ENCODE data around the gene ZNF117. TPM values are rescaled to one million over a fixed set of nuclear protein-coding genes. Genes with fewer than 3 reads are reported as not detected.

The ZNF117 gene
- total RNA-seq, 1 experiment from 2014 or later = 19.0 TPM

Small RNA genes within 50 kb of the gene (small RNA-seq; reads per million reads assigned to genes)
- not detected for gene RNU6-1229P

Other genes with a start within 250 kb of the ZNF117 start
- gene ZNF138, start 196.6 kb downstream of the ZNF117 start, total RNA-seq (2014; rRNA removed; shearing (Covaris generic); ENCODE audit: low replicate concordance) = 13.6 and 27.2 TPM in 2 replicates
- gene ZNF273, start 87.8 kb downstream of the ZNF117 start, total RNA-seq (2014; rRNA removed; shearing (Covaris generic); ENCODE audit: low replicate concordance) = 16.2 and 22.0 TPM in 2 replicates
- 20.0 and 28.8 TPM in 2 replicates for gene ERV3-1, start 15.7 kb upstream of the ZNF117 start, total RNA-seq (2014; rRNA removed; shearing (Covaris generic); ENCODE audit: low replicate concordance)

Measured in Karpas-422 (cell line).